Right atrium auricular region (tissue), 2 donors: ENCODE measurements around the gene SUCLG2. TPM values are rescaled to one million over a fixed set of nuclear protein-coding genes. Genes with fewer than 3 reads are reported as not detected.
A peak's percentile ranks its signal among the peaks of the same experiment; 100 is the strongest.

Experiments used
- DNase-seq: peaks from one replicate; pipeline ENCODE4 v3.0.0-alpha.2; 2019; ENCODE audit warnings: low spot score
- H3K27ac ChIP-seq, 2 donors: fragments of 200-600 bp; sonication (generic); 1 replicate in 1 of 2; 2 replicates in 1 of 2; pipeline ENCODE4 v1.5.1; 2016 to 2019
- H3K27me3 ChIP-seq, 2 donors: fragments of 200-600 bp; sonication (generic); one replicate each; pipeline versions ENCODE4 v1.5.1 to v1.6.0; 2017 to 2019
- H3K36me3 ChIP-seq: fragments of 200-600 bp; sonication (generic); one replicate; pipeline ENCODE4 v1.5.1; 2016
- H3K4me1 ChIP-seq, 2 donors: fragments of 200-600 bp; sonication (generic); one replicate each; pipeline versions ENCODE4 v1.5.1 to v1.6.0; 2017 to 2019
- H3K4me3 ChIP-seq, 2 donors: fragments of 200-600 bp; sonication (generic); 1 replicate in 1 of 2; 2 replicates in 1 of 2; pipeline ENCODE4 v1.5.1; 2017 to 2019; ENCODE audit warnings: mild to moderate bottlenecking in 1 of 2, moderate library complexity in 1 of 2
- H3K9me3 ChIP-seq, 2 donors: fragments of 200-600 bp; sonication (generic); one replicate each; pipeline ENCODE4 v1.5.1; 2019
- total RNA-seq, 2 donors: library from RNA; depleted of rRNA; stranded (reverse); fragments of >200 nt; gene quantifications; one replicate each; pipeline ENCODE4 v1.1.0, GENCODE V29; 2016
- TF ChIP-seq, protein P1 (sequence below), 2 donors: fragments of 200-600 bp; sonication (generic); IDR thresholded peaks; one replicate each; pipeline ENCODE4 v1.5.1; 2019; ENCODE audit warnings: antibody characterized with exemption in 2 of 2

Gene SUCLG2
- total RNA-seq, 2 donors from 2014 or later, result 39.0 to 81.5 TPM

DNA sequence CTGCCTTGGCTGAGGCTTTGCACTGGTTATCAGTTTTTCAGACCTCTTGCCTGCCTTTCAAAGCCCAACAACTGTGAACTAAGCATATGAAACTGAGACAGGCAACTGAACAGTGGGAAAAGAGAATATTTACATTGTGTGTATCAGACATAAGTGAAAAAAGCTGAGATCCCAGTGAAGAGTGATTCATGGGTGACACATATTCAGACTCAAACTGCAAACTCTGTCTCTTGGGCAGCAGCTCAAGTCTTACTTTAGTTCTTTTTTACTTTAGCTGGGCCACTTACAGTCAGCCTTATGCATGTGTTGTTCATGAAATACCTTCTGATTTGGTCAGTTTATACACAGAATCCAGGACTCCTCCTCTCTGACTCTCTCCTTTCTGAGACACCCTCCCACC, 19.2 kb downstream of the SUCLG2 start:
- no peak for DNase-seq
- H3K36me3 ChIP-seq, result no peaks in the 10 kb centered on the region
- no peaks in the 10 kb centered on the region for H3K9me3 ChIP-seq
- H3K27me3 ChIP-seq, result no peaks in the 10 kb centered on the region
- TF ChIP-seq, protein P1, sequence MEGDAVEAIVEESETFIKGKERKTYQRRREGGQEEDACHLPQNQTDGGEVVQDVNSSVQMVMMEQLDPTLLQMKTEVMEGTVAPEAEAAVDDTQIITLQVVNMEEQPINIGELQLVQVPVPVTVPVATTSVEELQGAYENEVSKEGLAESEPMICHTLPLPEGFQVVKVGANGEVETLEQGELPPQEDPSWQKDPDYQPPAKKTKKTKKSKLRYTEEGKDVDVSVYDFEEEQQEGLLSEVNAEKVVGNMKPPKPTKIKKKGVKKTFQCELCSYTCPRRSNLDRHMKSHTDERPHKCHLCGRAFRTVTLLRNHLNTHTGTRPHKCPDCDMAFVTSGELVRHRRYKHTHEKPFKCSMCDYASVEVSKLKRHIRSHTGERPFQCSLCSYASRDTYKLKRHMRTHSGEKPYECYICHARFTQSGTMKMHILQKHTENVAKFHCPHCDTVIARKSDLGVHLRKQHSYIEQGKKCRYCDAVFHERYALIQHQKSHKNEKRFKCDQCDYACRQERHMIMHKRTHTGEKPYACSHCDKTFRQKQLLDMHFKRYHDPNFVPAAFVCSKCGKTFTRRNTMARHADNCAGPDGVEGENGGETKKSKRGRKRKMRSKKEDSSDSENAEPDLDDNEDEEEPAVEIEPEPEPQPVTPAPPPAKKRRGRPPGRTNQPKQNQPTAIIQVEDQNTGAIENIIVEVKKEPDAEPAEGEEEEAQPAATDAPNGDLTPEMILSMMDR (IDR thresholded peaks at IDR 0.05), result no peak
- H3K27ac ChIP-seq, result no peak overlapping the region
- H3K4me3 ChIP-seq, result no peak overlapping the region
- peaks cover 0 to 16% of the 10 kb centered on the region in 2 donors for H3K4me1 ChIP-seq

DNA sequence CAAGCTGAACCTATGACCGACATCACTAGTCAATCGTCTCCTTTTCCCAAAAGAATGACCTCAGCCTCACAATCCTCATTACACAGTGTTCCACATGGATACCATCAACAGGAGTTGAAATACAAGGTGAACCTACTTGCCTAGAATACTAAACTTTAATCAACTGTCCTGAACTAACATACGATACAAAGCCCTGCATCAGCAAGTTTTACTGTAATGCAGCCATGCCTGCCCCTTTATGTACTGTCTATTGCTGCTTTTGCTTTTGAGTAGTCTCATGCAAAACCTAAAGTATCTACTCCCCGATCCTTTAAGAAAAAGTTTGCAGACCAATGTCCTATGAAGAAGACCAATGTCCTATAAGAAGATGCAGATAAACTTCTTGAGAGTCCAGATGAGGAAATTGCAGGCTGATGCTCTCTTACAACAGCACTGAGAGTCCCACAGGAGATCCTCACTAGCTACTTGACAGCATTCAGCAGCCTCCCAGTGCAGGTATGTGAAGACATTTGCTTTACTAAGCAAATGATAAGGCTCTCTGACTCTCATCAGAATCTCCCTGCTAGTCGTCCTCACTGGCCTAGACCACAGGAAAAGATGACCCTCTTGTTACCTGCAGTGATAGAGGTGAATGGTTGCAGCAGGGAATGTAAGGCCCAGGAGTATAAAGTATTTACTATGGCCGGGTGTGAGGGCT, 23.6 kb downstream of the SUCLG2 start:
- no peaks in the 10 kb centered on the region for H3K36me3 ChIP-seq
- DNase-seq, result no peak
- TF ChIP-seq, protein P1 (IDR thresholded peaks at IDR 0.05), result no peak
- H3K9me3 ChIP-seq, result no peaks in the 10 kb centered on the region
- H3K27ac ChIP-seq, result no peak overlapping the region
- H3K4me1 ChIP-seq, result peaks cover 0 to 12% of the 10 kb centered on the region in 2 donors
- no peak overlapping the region for H3K4me3 ChIP-seq
- no peaks in the 10 kb centered on the region for H3K27me3 ChIP-seq

DNA sequence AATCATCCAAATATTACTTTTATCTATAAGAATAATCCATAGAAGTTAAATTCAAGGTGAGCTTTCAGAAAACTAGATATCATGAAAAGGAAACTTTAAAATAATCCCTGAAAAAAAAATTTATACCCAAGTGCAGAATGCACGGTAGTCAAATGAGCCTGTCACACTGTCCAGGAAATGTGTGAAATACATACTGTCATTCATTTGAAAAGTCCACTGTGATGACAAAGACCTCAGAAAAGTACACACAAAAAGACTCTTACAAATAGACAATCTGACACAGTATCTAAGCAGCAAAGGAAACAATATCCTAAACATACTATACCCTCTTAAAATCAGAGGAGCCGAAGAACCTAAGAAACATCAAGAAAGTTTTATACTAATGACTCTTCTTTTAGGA, 29.7 kb downstream of the SUCLG2 start:
- Histone ChIP-seq H3K36me3 (peaks cover 7% of the 10 kb centered on the region), H3K9me3 (no peaks in the 10 kb centered on the region), H3K4me3 (no peak overlapping the region), H3K27me3 (no peaks in the 10 kb centered on the region), H3K4me1 (peaks cover 0 to 4% of the 10 kb centered on the region in 2 donors), H3K27ac (peak overlapping the region in 1 of 2 donors; percentile 27)
- TF ChIP-seq, protein P1 (IDR thresholded peaks at IDR 0.05), result no peak
- DNase-seq, result no peak

DNA sequence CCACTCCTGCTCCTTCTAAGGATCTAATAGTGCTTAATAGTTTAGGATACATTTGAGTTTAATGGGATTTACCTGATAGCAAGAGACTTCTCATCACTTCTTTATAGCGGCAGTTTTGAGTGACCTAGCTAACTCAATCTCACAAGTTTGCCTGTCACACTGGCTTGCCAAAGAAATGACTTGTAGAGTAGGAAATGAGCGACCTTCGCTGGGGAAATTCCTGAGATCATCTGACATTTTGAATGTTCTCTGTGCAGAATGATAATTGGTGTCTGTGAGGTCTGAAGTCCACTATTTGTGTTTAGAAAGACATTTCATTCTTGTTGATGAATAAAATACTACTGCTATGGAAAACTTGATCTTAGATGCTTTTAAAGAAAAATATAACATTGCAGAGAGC, 30.3 kb downstream of the SUCLG2 start:
- peaks cover 13% of the 10 kb centered on the region for H3K36me3 ChIP-seq
- DNase-seq, result no peak
- H3K4me1 ChIP-seq, result peaks cover 0 to 4% of the 10 kb centered on the region in 2 donors
- peak overlapping the region in 1 of 2 donors; percentile 27 for H3K27ac ChIP-seq
- no peaks in the 10 kb centered on the region for H3K9me3 ChIP-seq
- H3K4me3 ChIP-seq, result no peak overlapping the region
- H3K27me3 ChIP-seq, result no peaks in the 10 kb centered on the region
- TF ChIP-seq, protein P1 (IDR thresholded peaks at IDR 0.05), result no peak

DNA sequence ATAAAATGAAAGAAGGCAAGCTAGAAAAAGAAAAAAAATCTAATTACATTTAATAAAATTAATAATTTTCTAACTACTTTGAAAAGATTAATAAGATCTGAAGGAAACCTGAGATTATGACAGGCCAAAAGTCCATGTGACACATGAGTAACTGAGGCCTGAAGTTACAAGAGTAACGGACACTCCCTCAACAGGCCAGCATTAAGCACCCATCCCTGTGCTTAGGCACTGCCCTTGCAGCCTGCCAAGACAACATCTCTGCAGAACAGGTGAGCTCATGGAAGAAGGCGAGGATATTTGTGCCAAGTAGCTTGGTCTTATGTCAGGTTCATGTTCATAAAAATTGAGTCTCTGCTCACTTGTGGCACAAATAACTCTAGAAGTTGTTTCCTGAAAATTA, 31.8 kb downstream of the SUCLG2 start:
- TF ChIP-seq, protein P1 (IDR thresholded peaks at IDR 0.05), result no peak
- Histone ChIP-seq H3K27ac (no peak overlapping the region), H3K4me1 (peaks cover 0 to 4% of the 10 kb centered on the region in 2 donors), H3K4me3 (no peak overlapping the region), H3K9me3 (no peaks in the 10 kb centered on the region), H3K27me3 (no peaks in the 10 kb centered on the region), H3K36me3 (peaks cover 17% of the 10 kb centered on the region)
- DNase-seq, result no peak

DNA sequence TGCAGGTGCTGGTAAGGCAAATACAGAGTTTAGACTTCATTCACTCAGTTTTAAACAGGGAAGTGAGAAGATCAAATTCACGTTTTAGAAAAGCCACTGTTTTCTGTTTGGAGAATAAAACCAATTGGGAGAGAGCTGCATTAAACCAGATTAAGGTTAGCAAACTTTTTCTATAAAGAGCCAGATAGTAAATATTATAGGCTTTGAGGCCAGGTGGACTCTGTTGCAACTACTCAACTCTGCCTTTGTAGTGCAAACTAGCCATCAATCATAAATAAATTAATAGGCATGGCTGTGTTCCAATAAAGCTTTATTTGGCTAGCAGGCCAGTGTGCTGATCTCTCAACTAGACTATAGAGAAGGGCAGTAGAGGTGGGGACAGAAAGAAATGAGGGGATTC, 33.5 kb downstream of the SUCLG2 start:
- H3K27me3 ChIP-seq, result no peaks in the 10 kb centered on the region
- no peak overlapping the region for H3K27ac ChIP-seq
- peaks cover 0 to 4% of the 10 kb centered on the region in 2 donors for H3K4me1 ChIP-seq
- DNase-seq, result no peak
- TF ChIP-seq, protein P1 (IDR thresholded peaks at IDR 0.05), result no peak
- H3K4me3 ChIP-seq, result no peak overlapping the region
- H3K9me3 ChIP-seq, result no peaks in the 10 kb centered on the region
- H3K36me3 ChIP-seq, result peaks cover 20% of the 10 kb centered on the region
